IMR-90 (cell line): Measurements from ENCODE around the gene EXT2. TPM values are rescaled to one million over a fixed set of nuclear protein-coding genes. Genes with fewer than 3 reads are reported as not detected.

Source experiments
- ATAC-seq: fragments of 200-7000 bp; cut with Tn5 transposase; 2 replicates; pipeline ENCODE4 v1.9.1; 2020; ENCODE audit warnings: low read depth, mild to moderate bottlenecking, moderate library complexity
- BruUV-seq: library from RNA; stranded (reverse); fragments of 400-500 nt; replicated peaks from 2 replicates; lab custom pipeline; 2021; lab: Mats Ljungman, UMichigan
- CTCF ChIA-PET: fragments of 300-600 bp; formaldehyde crosslinking; extraction: SDS; loops from one replicate; lab custom pipeline; 2021; ENCODE audit warnings: antibody characterized with exemption; lab: Yijun Ruan, JAX
- POLR2A ChIA-PET: fragments of 300-600 bp; sonication (Branson Sonifier 250); formaldehyde crosslinking; loops from one replicate; lab custom pipeline; 2022; ENCODE audit warnings: antibody characterized with exemption; ENCODE audit not compliant: unreplicated experiment; lab: Charles Lee
- DNase-seq: peaks from one replicate; pipeline ENCODE4 v3.0.0; 2013
- H2AFZ ChIP-seq: replicated peaks from 2 replicates; pipeline ENCODE3; 2013; ENCODE audit warnings: low read length, mild to moderate bottlenecking; ENCODE audit not compliant: poor library complexity
- H2AK5ac ChIP-seq: 2 replicates; pipeline ENCODE4 v1.6.1; 2013; ENCODE audit warnings: low read depth, low read length, inconsistent platforms
- H2AK9ac ChIP-seq: replicated peaks from 2 replicates; pipeline ENCODE3; 2013; ENCODE audit warnings: mild to moderate bottlenecking, low read depth, low read length, moderate library complexity; ENCODE audit not compliant: poor library complexity
- H2BK120ac ChIP-seq: 2 replicates; pipeline ENCODE4 v1.6.1; 2013; ENCODE audit warnings: low read depth, low read length, inconsistent platforms
- H2BK15ac ChIP-seq: 3 replicates; pipeline ENCODE4 v1.6.1; 2013; ENCODE audit warnings: low read depth, low read length, inconsistent platforms
- H2BK20ac ChIP-seq: 2 replicates; pipeline ENCODE4 v1.6.1; 2013; ENCODE audit warnings: low read depth, mild to moderate bottlenecking, inconsistent platforms, low read length, moderate library complexity
- H2BK5ac ChIP-seq: 2 replicates; pipeline ENCODE4 v1.6.1; 2013; ENCODE audit warnings: mild to moderate bottlenecking, low read depth, low read length, inconsistent platforms; ENCODE audit not compliant: poor library complexity, severe bottlenecking
- H3K14ac ChIP-seq: replicated peaks from 2 replicates; pipeline ENCODE4 v1.6.1; 2013; ENCODE audit warnings: low read depth, low read length, inconsistent platforms
- H3K18ac ChIP-seq: 2 replicates; pipeline ENCODE4 v1.6.1; 2013; ENCODE audit warnings: low read depth, low read length, control low read depth
- H3K23ac ChIP-seq: 2 replicates; pipeline ENCODE4 v1.6.1; 2013; ENCODE audit warnings: low read depth, low read length, inconsistent platforms
- H3K27ac ChIP-seq: 2 replicates; pipeline ENCODE4 v1.5.1; 2013; ENCODE audit warnings: mild to moderate bottlenecking, control low read depth, low read length; ENCODE audit not compliant: insufficient read depth
- H3K27me3 ChIP-seq: 2 replicates; pipeline ENCODE4 v1.6.1; 2013; ENCODE audit warnings: low read length; ENCODE audit not compliant: control insufficient read depth, insufficient read depth
- H3K36me3 ChIP-seq: 2 replicates; pipeline ENCODE4 v1.6.1; 2013; ENCODE audit warnings: low read length, mixed read lengths; ENCODE audit not compliant: control insufficient read depth, insufficient read depth
- H3K4ac ChIP-seq: 2 replicates; pipeline ENCODE4 v1.6.1; 2013; ENCODE audit warnings: low read depth, low read length, inconsistent platforms
- H3K4me1 ChIP-seq: 2 replicates; pipeline ENCODE4 v1.6.1; 2013; ENCODE audit warnings: low read length, mixed read lengths; ENCODE audit not compliant: control insufficient read depth, insufficient read depth
- H3K4me2 ChIP-seq: 2 replicates; pipeline ENCODE4 v1.6.1; 2013; ENCODE audit warnings: low read depth, mild to moderate bottlenecking, control low read depth, low read length, moderate library complexity
- H3K4me3 ChIP-seq: 2 replicates; pipeline ENCODE4 v1.5.1; 2013; ENCODE audit warnings: low read depth, mild to moderate bottlenecking, control low read depth, low read length, moderate library complexity; ENCODE audit not compliant: insufficient read depth
- H3K56ac ChIP-seq: 2 replicates; pipeline ENCODE4 v1.6.1; 2013; ENCODE audit warnings: low read length, inconsistent platforms; ENCODE audit not compliant: insufficient read depth; ENCODE audit errors: extremely low read depth
- H3K79me1 ChIP-seq, 2 experiments: 2 replicates each; pipeline ENCODE4 v1.6.1; 2013; ENCODE audit warnings: low read length in 2 of 2, inconsistent platforms in 1 of 2, low read depth in 1 of 2
- H3K9ac ChIP-seq: 2 replicates; pipeline ENCODE4 v1.6.1; 2013; ENCODE audit warnings: low read depth, low read length, control low read depth
- H3K9me1 ChIP-seq: 2 replicates; pipeline ENCODE4 v1.6.1; 2013; ENCODE audit warnings: low read length, inconsistent platforms; ENCODE audit not compliant: insufficient read depth
- H3K9me3 ChIP-seq: 2 replicates; pipeline ENCODE4 v1.6.1; 2013; ENCODE audit warnings: low read length; ENCODE audit not compliant: control insufficient read depth, insufficient read depth
- H4K20me1 ChIP-seq: 2 replicates; pipeline ENCODE4 v1.6.1; 2013; ENCODE audit warnings: low read length, inconsistent platforms; ENCODE audit not compliant: insufficient read depth
- H4K5ac ChIP-seq: 2 replicates; pipeline ENCODE4 v1.6.1; 2013; ENCODE audit warnings: mild to moderate bottlenecking, low read depth, low read length, control low read depth
- H4K8ac ChIP-seq, 2 experiments: 2 replicates each; pipeline ENCODE4 v1.6.1; 2013; ENCODE audit warnings: low read depth in 2 of 2, low read length in 2 of 2, control low read depth in 1 of 2, inconsistent platforms in 1 of 2
- H4K91ac ChIP-seq: 2 replicates; pipeline ENCODE4 v1.6.1; 2013; ENCODE audit warnings: low read depth, low read length, inconsistent platforms; ENCODE audit not compliant: insufficient read depth
- POLR2A ChIP-seq: IDR thresholded peaks from 2 replicates; pipeline ENCODE4 v1.6.1; 2012; ENCODE audit warnings: mild to moderate bottlenecking, low read depth, low read length
- WGBS, 2 experiments: methylation state at CpG; one replicate each; pipeline versions ENCODE4 v1.1.5 to v1.1.7; 2013; ENCODE audit warnings: missing lambda C conversion rate in 2 of 2; ENCODE audit not compliant: insufficient read length in 1 of 2; ENCODE audit errors: extremely low coverage in 2 of 2; 5-methylcytosine and 5-hydroxymethylcytosine counted together
- dilution Hi-C: fragments of 300-500 bp; cut with HindIII; formaldehyde crosslinking; loops from one replicate; pipeline ENCODE4 v1.14.3; 2018; ENCODE audit warnings: low sequenced_read_pairs; ENCODE audit not compliant: unreplicated experiment
- in situ Hi-C: fragments of 300-500 bp; cut with MboI; formaldehyde crosslinking; loops from 3 replicates; pipeline ENCODE4 v1.14.3; 2019; ENCODE audit warnings: low sequenced_read_pairs, inconsistent platforms, mixed read lengths
- intact Hi-C: fragments of 100-400 bp; cut with micrococcal nuclease; formaldehyde crosslinking; loops from 2 replicates; pipeline ENCODE4 v1.10.0; 2022
- polyA plus RNA-seq, 3 experiments: library from polyadenylated mRNA; depleted of rRNA; stranded (reverse); fragments of >200 nt; gene quantifications; 2 replicates each; pipeline ENCODE4 v1.2.3, GENCODE V29; 2012; ENCODE audit warnings: low replicate concordance in 1 of 3
- total RNA-seq: library from RNA; depleted of rRNA; stranded (reverse); fragments of >200 nt; gene quantifications from 2 replicates; pipeline ENCODE4 v1.2.3, GENCODE V29; 2012

The EXT2 gene
- total and polyA plus RNA-seq, 2 of the 4 experiments (the other 2 are of a cell fraction): 75.0 to 85.3 TPM

GRCh38 chr11:44072757-44073658, 22.5 kb upstream of the EXT2 start:
- no peak overlapping the region for H3K4me2 ChIP-seq
- dilution Hi-C loops (no loop called here), intact Hi-C loops (no loop called here), in situ Hi-C loops (no loop called here)
- CTCF ChIA-PET: interaction anchor here (0.6 to 1.6 kb wide), 3 partner anchors 21 to 463 kb away, joined by 3 to 6 read pairs (median 4); no protein-coding TSS in a partner anchor
- no peak overlapping the region for H4K5ac ChIP-seq
- no peak overlapping the region for H4K8ac ChIP-seq
- H3K14ac ChIP-seq: no peak overlapping the region
- no peak overlapping the region for H3K23ac ChIP-seq
- no peaks in the 10 kb centered on the region for H3K9me3 ChIP-seq
- TF ChIP-seq POLR2A: no peak
- no peak overlapping the region for H4K91ac ChIP-seq
- WGBS, 2 experiments: 83% methylated on average over 2 of the region's 8 CpGs; no CpG with 5 or more reads in 1 of the 2 experiments
- no peak overlapping the region for H2BK20ac ChIP-seq
- no peaks in the 10 kb centered on the region for H3K4me1 ChIP-seq
- H3K9ac ChIP-seq: no peak overlapping the region
- no peak overlapping the region for H2BK15ac ChIP-seq
- ATAC-seq: no peak
- H3K9me1 ChIP-seq: no peaks in the 10 kb centered on the region
- H3K56ac ChIP-seq: no peak overlapping the region
- no peak overlapping the region for H3K27ac ChIP-seq
- no peak overlapping the region for H3K18ac ChIP-seq
- POLR2A ChIA-PET: no interaction called here
- H3K79me1 ChIP-seq: no peaks in the 10 kb centered on the region; a peak in 1 of 4 replicates
- no peak overlapping the region for H2BK120ac ChIP-seq
- no peak overlapping the region for H2AK5ac ChIP-seq
- H3K27me3 ChIP-seq: no peaks in the 10 kb centered on the region
- no peak overlapping the region for H2BK5ac ChIP-seq
- no peaks in the 10 kb centered on the region for H3K36me3 ChIP-seq
- no peak overlapping the region for H3K4me3 ChIP-seq
- no peaks in the 10 kb centered on the region for H4K20me1 ChIP-seq
- H2AK9ac ChIP-seq: no peak overlapping the region
- H2AFZ ChIP-seq: no peak overlapping the region
- BruUV-seq: no TSS peak
- H3K4ac ChIP-seq: no peak overlapping the region
- no peak for DNase-seq
